Ishikawa (cell line): ENCODE data around the gene COX19.

Experiments used
- CEBPB ChIP-seq: IDR thresholded peaks from 2 replicates; pipeline ENCODE4 v1.6.1; 2012
- CREB1 ChIP-seq: IDR thresholded peaks from 2 replicates; pipeline ENCODE4 v1.6.1; 2012; ENCODE audit warnings: low read depth
- EGR1 ChIP-seq: IDR thresholded peaks from 2 replicates; pipeline ENCODE4 v1.6.1; 2012
- EP300 ChIP-seq: IDR thresholded peaks from 2 replicates; pipeline ENCODE4 v1.6.1; 2012; ENCODE audit warnings: borderline replicate concordance
- RAD21 ChIP-seq: IDR thresholded peaks from 2 replicates; pipeline ENCODE4 v1.6.1; 2012; ENCODE audit warnings: low read depth
- TAF1 ChIP-seq: IDR thresholded peaks from 2 replicates; pipeline ENCODE4 v1.6.1; 2012; ENCODE audit warnings: low read depth, mild to moderate bottlenecking
- YY1 ChIP-seq: IDR thresholded peaks from 2 replicates; pipeline ENCODE4 v1.6.1; 2012; ENCODE audit warnings: low read depth
- ZBTB7A ChIP-seq: IDR thresholded peaks from 2 replicates; pipeline ENCODE4 v1.6.1; 2012; ENCODE audit warnings: low read depth
- TF ChIP-seq, protein P1 (sequence below): IDR thresholded peaks from 2 replicates; pipeline ENCODE4 v1.6.1; 2012
- TF ChIP-seq, protein P2 (sequence below): IDR thresholded peaks from 2 replicates; pipeline ENCODE4 v1.6.1; 2012; ENCODE audit warnings: low read depth, mild to moderate bottlenecking
- TF ChIP-seq, protein P3 (sequence below): IDR thresholded peaks from 2 replicates; pipeline ENCODE4 v1.6.1; 2012

DNA sequence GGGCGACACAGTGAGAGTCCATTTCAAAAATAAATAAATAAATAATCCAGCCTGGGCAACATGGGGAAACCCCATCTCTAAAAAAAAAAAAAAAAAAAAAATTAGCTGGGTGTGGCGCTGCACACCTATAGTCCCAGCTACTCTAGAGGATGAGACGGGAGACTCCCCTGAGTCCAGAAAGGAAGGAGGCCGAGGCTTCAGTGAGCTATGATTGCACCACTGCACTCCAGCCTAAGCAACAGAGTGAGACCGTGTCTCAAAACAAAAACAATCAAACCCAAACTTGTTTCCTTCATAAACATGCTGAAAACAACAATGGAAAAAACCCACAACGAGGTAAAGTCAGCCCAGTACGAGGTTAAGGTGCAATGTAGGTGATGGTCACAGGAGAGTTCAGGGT is 1.2 kb downstream of the COX19 start:
- TF ChIP-seq, protein P1, sequence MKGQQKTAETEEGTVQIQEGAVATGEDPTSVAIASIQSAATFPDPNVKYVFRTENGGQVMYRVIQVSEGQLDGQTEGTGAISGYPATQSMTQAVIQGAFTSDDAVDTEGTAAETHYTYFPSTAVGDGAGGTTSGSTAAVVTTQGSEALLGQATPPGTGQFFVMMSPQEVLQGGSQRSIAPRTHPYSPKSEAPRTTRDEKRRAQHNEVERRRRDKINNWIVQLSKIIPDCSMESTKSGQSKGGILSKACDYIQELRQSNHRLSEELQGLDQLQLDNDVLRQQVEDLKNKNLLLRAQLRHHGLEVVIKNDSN = no peak
- TF ChIP-seq, protein P2, sequence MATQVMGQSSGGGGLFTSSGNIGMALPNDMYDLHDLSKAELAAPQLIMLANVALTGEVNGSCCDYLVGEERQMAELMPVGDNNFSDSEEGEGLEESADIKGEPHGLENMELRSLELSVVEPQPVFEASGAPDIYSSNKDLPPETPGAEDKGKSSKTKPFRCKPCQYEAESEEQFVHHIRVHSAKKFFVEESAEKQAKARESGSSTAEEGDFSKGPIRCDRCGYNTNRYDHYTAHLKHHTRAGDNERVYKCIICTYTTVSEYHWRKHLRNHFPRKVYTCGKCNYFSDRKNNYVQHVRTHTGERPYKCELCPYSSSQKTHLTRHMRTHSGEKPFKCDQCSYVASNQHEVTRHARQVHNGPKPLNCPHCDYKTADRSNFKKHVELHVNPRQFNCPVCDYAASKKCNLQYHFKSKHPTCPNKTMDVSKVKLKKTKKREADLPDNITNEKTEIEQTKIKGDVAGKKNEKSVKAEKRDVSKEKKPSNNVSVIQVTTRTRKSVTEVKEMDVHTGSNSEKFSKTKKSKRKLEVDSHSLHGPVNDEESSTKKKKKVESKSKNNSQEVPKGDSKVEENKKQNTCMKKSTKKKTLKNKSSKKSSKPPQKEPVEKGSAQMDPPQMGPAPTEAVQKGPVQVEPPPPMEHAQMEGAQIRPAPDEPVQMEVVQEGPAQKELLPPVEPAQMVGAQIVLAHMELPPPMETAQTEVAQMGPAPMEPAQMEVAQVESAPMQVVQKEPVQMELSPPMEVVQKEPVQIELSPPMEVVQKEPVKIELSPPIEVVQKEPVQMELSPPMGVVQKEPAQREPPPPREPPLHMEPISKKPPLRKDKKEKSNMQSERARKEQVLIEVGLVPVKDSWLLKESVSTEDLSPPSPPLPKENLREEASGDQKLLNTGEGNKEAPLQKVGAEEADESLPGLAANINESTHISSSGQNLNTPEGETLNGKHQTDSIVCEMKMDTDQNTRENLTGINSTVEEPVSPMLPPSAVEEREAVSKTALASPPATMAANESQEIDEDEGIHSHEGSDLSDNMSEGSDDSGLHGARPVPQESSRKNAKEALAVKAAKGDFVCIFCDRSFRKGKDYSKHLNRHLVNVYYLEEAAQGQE = no peak
- TF ChIP-seq EP300 (no peak), CEBPB (no peak), RAD21 (no peak), EGR1 (no peak), TAF1 (no peak), YY1 (no peak), CREB1 (no peak), ZBTB7A (no peak)
- TF ChIP-seq, protein P3, sequence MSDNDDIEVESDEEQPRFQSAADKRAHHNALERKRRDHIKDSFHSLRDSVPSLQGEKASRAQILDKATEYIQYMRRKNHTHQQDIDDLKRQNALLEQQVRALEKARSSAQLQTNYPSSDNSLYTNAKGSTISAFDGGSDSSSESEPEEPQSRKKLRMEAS = no peak
